Fibroblast of pulmonary artery (primary cell): ENCODE data around the gene ADORA2A.

Experiments
- DNase-seq: peaks from one replicate; pipeline ENCODE4 v3.0.0-alpha.2; 2010; ENCODE audit warnings: low read depth
- H3K4me3 ChIP-seq: replicated peaks from 2 replicates; pipeline ENCODE4 v1.5.1; 2011; ENCODE audit warnings: low read depth, mild to moderate bottlenecking, control low read depth, low read length, moderate library complexity
- TF ChIP-seq, protein P1 (sequence below): IDR thresholded peaks from 2 replicates; pipeline ENCODE4 v1.5.1; 2011; ENCODE audit warnings: mild to moderate bottlenecking, control low read depth, low read length, inconsistent platforms; ENCODE audit errors: missing control alignments

Gene ADORA2A

DNA sequence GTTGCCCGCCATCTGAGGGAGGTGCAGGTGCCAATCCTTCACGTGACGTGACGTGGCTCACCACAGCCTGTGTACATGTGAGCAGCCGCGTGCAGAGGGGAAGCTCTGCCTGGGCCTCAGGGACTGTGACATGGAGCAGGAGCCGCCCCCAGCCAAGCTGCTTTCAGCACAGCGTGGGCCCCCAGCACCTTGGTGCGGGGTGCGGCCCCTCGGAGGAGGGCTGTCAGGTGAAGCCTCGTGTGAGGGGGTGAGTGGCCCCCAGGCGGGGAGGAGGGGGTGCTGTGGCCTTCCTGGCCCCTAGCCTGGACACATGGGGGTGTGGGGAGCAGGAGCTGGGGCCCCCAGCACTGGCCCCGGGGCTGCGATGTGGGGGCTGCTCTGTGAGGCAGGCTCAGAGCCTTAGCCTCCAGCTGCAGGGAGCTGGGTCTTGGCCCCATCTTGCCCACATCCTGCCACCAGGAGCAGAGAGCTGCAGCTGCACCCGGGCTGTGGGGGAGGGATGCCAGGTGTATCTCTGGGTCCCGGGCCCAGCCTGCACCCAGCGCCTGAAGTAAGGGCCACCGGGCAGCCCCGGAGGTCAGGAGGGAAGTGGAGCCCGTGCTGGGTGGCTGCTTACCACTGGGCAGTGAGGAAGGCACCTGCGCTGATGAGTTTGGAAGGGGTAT, at the start of gene ADORA2A:
Gene ADORA2A, plus strand, starts transcription at position 100 of the 665 bp plus-strand sequence. CDS start 5,806 bp downstream, outside the sequence.
- TF ChIP-seq, protein P1, sequence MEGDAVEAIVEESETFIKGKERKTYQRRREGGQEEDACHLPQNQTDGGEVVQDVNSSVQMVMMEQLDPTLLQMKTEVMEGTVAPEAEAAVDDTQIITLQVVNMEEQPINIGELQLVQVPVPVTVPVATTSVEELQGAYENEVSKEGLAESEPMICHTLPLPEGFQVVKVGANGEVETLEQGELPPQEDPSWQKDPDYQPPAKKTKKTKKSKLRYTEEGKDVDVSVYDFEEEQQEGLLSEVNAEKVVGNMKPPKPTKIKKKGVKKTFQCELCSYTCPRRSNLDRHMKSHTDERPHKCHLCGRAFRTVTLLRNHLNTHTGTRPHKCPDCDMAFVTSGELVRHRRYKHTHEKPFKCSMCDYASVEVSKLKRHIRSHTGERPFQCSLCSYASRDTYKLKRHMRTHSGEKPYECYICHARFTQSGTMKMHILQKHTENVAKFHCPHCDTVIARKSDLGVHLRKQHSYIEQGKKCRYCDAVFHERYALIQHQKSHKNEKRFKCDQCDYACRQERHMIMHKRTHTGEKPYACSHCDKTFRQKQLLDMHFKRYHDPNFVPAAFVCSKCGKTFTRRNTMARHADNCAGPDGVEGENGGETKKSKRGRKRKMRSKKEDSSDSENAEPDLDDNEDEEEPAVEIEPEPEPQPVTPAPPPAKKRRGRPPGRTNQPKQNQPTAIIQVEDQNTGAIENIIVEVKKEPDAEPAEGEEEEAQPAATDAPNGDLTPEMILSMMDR = no peak
- no peak for DNase-seq
- H3K4me3 ChIP-seq = no peak within 1 kb of the TSS

DNA sequence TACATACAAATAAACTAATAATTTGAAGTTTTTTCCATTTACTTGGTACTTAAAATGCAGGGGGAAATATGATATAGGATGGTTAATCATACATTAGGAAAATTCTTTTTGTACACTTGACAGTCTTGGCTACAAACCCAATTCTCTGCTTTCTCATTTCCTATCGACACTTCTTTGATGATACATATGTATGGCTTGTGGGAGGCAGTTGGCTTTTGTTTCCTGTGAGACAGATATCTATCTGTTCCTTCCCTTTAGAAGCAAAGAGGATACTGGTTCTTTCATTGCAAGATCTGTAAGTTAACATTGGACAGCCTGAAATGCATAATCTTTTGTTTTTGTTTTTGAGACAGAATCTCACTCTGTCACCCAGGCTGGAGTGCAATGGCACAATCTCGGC, 47.9 kb upstream of the ADORA2A start:
- no peak overlapping the region for H3K4me3 ChIP-seq
- TF ChIP-seq, protein P1 = no peak
- DNase-seq = no peak

DNA sequence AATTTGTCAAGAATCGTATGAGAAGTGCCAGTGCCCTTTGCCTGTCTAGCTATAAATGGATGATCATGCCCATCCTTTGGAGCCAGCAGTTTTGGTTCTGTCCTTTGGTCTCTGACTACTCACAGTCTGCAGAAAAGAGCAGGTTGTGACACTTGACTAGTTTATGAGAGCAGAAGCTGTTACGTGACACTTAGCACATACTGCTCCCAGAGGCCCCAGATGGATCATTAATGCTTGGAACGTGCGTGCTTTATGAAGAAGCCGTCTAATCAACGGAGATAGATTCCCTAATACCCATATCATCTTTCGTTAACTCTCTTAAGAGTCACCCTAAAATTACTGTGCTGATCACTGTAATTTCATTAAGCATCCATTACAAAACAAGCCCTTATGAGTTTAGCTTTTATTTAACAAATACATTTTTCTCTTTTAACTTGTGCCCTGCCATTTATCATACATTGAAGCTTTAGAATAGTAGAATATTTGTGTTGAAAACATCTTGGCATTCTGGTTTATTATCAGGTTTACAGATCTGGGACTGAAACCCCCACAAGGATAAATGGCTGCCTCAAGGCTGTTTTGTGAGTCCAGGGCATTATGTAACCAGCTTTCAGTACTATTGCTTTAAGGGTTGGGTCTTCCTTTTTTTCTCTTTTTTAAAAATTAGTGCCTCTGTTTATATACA, 47.0 kb upstream of the ADORA2A start:
- no peak overlapping the region for H3K4me3 ChIP-seq
- TF ChIP-seq, protein P1 = no peak
- DNase-seq = no peak

DNA sequence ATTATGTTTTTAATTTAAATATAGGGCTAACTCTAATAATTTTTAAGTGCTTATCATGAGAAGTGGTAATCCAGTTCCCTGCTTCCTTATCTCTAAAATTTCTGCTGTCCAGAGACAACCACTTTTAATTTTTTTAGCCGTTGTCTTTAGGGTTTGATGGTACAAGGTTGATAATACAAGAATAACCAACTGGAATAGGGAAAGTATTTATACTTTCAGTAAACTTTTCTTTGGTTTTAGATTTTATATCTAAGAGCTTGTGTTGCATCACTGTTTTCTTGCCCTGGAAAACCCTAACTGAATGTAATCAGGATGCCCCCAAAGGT, 46.5 kb upstream of the ADORA2A start:
- TF ChIP-seq, protein P1 = no peak
- no peak overlapping the region for H3K4me3 ChIP-seq
- DNase-seq = no peak

DNA sequence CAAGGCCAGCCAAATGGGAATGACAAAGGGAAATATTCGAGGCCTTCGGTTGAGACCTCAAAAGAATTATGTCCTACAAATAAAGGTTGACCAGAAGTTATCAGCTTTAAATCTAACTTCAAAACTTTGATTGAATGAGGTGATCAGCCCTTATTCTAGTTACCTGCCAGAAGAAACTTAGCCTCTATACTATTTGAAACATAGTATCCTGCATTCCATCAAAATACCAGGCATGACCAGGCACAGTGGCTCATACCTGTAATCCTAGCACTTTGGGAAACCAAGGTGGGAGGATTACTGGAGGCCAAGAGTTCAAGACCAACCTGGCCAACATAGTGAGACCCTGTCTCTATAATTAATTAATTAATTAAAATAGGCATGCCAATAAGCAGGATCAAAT, 44.3 kb upstream of the ADORA2A start:
- TF ChIP-seq, protein P1 = no peak

DNA sequence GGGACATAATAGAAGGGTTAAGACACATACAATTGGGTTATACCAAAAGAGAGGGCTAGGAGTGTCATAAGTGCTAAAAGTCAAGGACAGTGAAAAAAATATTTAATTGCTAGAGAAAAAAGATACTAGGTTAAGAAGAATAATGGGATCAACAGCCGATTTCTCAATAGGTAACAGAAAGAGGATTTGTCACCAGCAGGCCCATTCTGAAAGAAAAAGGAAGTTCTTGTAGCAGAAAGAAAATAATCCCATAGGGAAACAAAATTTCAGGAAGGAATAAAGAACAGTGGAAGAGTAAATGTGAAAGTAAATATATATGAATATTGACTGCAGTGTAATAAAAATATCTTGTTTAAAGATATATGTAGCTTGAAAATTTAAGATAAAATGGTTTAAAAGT, 43.3 kb upstream of the ADORA2A start:
- TF ChIP-seq, protein P1 = no peak
- no peak overlapping the region for H3K4me3 ChIP-seq
- no peak for DNase-seq

More for the DNA sequence above, 44.3 kb upstream of the ADORA2A start:
- no peak overlapping the region for H3K4me3 ChIP-seq
- no peak for DNase-seq
